Stimulated activated naive CD4-positive, alpha-beta T cell treated with Interleukin-2 at 50 U/mL for 16 hours (primary cell): ENCODE results near the gene TRPV5.

Source experiments
- DNase-seq: peaks from one replicate; lab custom pipeline; 2025; lab: John Stamatoyannopoulos, UW

The TRPV5 gene

GRCh38 chr7:142885311-142886230 is 48.0 kb downstream of the TRPV5 start, which contains the start of gene TRPV6:
TSS of gene TRPV6 (minus strand) at chr7:142885745.
- DNase-seq, result no peak

GRCh38 chr7:142884286-142884640 is 49.3 kb downstream of the TRPV5 start:
- DNase-seq, result no peak

GRCh38 chr7:142883571-142884285 is 49.8 kb downstream of the TRPV5 start:
- no peak for DNase-seq

GRCh38 chr7:142883145-142883544 is 50.4 kb downstream of the TRPV5 start:
- DNase-seq, result no peak

- no peak for DNase-seq
These were observed 51.2 kb downstream of the TRPV5 start for GRCh38 chr7:142882338-142882678.

GRCh38 chr7:142881586-142882337 is 51.8 kb downstream of the TRPV5 start:
- DNase-seq, result no peak

GRCh38 chr7:142880876-142881505 is 52.6 kb downstream of the TRPV5 start:
- DNase-seq, result no peak

GRCh38 chr7:142879060-142879459 is 54.5 kb downstream of the TRPV5 start:
- no peak for DNase-seq

- no peak for DNase-seq
These were observed 55.2 kb downstream of the TRPV5 start for GRCh38 chr7:142878315-142878714.

GRCh38 chr7:142876991-142877910 is 56.3 kb downstream of the TRPV5 start:
- no peak for DNase-seq

GRCh38 chr7:142876236-142876960 is 57.1 kb downstream of the TRPV5 start:
- no peak for DNase-seq

- no peak for DNase-seq
These were observed 58.1 kb downstream of the TRPV5 start for GRCh38 chr7:142875456-142875855.

- DNase-seq, result no peak
These were observed 58.7 kb downstream of the TRPV5 start for GRCh38 chr7:142874837-142875236.

- DNase-seq, result no peak
These were observed 59.1 kb downstream of the TRPV5 start for GRCh38 chr7:142874409-142874808.

GRCh38 chr7:142873871-142874270 is 59.7 kb downstream of the TRPV5 start:
- DNase-seq, result no peak

- no peak for DNase-seq
These were observed 60.2 kb downstream of the TRPV5 start for GRCh38 chr7:142873281-142873784.

- no peak for DNase-seq
These were observed 61.4 kb downstream of the TRPV5 start for GRCh38 chr7:142872106-142872675.

- DNase-seq, result no peak
These were observed 62.1 kb downstream of the TRPV5 start for GRCh38 chr7:142871260-142872105.
